ENCODE results near the gene VMP1.

VMP1 gene

GRCh38 chr17:59766491-59766890, 59.0 kb downstream of the VMP1 start:
- H3K27ac ChIP-seq, result no peak overlapping the region

GRCh38 chr17:59767176-59767575, 59.7 kb downstream of the VMP1 start:
- TF ChIP-seq CTCF (conservative IDR thresholded peaks at IDR 0.05), result no peak
- no peak overlapping the region for H3K27ac ChIP-seq

More at GRCh38 chr17:59766491-59766890, 59.0 kb downstream of the VMP1 start:
- TF ChIP-seq CTCF (conservative IDR thresholded peaks at IDR 0.05), result no peak

DNA sequence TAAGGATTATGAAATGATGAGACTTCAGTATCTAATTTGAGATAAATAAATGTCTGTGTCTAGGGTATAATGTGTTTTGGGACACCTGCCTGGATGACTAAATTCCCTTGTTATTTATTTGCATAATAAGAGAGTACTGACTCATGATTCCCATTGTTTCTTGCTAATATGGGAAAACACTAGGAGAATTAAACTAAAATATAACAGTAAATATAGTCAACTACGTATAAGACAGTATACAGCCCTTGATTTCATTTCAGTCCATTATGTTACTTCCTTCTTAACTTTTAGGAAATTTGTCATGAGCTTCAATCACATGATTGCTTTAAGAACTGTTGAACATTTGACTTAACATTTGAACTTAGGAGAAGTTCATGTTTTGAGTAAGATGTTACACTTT, 62.4 kb downstream of the VMP1 start:
- no peak overlapping the region for H3K27ac ChIP-seq
- no peak for TF ChIP-seq CTCF (conservative IDR thresholded peaks at IDR 0.05)

GRCh38 chr17:59771093-59771492, 63.6 kb downstream of the VMP1 start:
- TF ChIP-seq CTCF (conservative IDR thresholded peaks at IDR 0.05), result no peak
- H3K27ac ChIP-seq, result no peak overlapping the region

GRCh38 chr17:59775786-59776350, 68.4 kb downstream of the VMP1 start:
- H3K27ac ChIP-seq, result no peak overlapping the region
- no peak for TF ChIP-seq CTCF (conservative IDR thresholded peaks at IDR 0.05)

DNA sequence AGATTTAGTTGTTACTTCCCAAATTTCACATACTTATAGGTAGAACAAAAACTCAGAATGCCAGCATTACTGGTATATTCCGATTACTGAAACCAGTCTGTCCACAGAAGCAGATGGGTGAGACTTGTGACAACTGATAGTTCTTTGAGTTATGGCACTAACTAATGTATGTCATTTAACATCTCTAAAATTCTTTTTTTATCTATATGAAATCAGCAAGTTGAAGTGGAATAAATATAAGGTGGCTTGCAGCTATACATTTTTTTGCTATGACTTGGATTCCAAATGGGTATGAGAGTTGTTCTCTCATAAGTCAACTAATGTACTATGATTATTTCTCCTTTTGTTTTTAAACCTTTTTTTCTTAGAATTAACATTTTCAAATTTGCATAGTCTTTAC, 69.1 kb downstream of the VMP1 start:
- H3K27ac ChIP-seq, result no peak overlapping the region
- TF ChIP-seq CTCF (conservative IDR thresholded peaks at IDR 0.05), result no peak

- no peak overlapping the region for H3K27ac ChIP-seq
- TF ChIP-seq CTCF (conservative IDR thresholded peaks at IDR 0.05), result no peak
Measured at GRCh38 chr17:59777033-59777432, 69.6 kb downstream of the VMP1 start.

All from VCaP (cell line).